Measurements from ENCODE around the gene PRKCD.

The PRKCD gene

DNA sequence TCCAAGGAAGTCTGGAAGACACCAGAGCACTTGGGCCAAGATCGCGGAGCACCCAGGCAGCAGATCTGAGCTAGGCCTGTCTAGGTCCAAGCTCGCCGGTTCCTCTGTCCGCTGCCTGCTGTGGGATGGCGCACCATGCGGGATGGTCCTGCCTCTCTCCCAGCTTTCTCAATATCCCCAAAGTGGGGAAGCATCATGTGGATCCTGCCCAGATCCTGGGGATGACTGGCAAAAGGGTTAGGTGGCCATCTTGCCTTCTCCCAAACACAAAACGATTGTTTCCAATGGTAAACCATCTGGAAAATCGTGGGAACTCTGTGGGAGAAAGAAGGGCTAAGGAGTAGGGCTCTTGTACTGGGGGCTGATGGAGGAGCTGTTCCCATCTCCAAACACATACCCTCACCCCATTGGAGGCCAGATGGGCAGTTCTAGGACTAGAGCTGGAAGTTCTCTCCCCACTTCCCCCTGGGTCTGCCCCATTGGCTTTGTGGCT, 8.9 kb downstream of the PRKCD start:
- DNase-seq (ENCODE audit: low read depth, low spot score), result no peak

DNA sequence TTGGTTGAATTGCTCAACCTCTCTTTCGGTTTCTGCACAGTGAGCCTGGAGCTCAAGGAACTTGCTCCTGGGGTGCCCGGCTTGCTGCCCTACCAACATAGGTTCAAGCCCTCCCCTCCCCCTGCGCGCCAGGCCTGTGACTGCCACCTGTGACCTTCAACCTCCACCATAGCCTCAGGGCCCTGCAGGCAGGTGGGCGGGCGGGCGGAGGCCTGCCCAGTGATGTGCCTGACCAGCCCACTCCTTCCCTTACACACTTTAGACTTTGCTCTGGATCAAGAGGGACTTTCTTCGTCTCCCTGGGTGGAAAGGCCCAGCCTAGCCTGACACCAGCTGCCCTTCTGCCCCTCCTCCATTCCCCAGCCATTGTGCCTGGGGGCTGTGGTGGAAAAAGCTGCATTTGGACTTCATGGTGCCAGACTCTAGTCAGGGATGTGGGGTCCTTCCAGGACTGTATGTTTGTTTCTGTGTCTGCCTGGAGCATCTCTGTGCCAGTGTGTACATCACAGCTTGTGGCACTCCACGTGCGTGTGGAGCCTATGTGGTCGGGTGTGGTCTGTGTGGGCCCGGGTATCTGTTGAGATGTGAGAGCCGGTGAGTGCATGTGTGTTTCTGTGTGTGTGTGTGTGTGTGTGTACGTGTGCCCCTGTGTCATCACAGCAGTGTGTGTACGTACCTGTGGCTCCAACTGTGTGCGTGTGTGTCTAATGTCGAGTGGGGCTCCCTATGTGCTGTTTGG, 9.5 kb downstream of the PRKCD start:
- DNase-seq (ENCODE audit: low read depth, low spot score), result no peak

DNA sequence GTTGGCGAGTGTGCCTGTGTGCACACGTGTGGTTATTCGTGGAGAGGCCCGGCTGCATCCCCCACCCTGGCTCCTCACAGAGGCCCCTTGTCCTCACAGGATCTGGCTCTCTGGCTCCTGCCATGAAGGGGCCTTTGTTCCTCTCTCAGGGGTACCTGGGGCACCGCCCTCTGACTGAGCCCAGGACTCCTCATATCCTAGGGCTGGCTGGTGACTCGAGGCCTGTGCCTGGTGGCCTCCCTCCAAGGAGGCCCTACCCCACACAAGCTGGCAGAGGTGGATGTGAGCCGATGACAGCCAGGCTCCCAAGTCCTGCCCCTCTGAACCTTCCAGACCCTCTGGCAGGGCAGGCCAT, 10.0 kb downstream of the PRKCD start:
- DNase-seq (ENCODE audit: low read depth, low spot score), result no peak

DNA sequence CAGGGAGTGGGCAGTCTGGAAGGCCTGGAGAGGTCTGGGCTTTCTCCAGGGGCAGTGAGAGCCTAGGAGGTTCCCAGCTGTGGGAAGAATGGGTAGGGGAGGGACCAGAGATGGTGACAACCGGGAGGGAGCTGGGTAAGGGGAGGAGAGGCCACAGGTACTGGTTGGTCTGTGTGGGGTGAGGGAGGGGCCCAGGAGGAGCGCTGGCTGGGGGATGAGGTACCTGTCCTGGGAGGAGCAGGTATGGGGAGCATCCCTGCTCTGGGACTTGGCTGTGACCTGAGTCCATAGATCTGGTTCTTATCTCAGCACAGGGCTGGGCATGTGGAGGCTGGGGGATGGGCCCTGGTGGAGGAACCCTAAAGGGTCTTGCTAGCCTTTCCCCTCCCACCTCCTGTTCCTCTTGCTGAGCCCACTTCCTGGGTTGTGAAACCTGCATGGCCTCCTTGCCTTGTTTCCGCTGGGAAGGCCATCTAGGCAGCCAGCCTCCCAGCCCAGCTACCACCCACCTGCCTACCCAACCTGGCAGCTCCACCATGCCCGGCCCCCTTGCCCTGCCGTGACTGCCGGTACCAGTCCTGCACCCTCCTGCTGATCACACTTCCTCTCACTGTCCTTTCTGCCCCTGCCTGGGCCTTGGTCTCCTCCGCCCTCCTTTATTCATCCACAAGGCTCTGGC, 11.0 kb downstream of the PRKCD start:
- DNase-seq (ENCODE audit: low read depth, low spot score), result no peak

DNA sequence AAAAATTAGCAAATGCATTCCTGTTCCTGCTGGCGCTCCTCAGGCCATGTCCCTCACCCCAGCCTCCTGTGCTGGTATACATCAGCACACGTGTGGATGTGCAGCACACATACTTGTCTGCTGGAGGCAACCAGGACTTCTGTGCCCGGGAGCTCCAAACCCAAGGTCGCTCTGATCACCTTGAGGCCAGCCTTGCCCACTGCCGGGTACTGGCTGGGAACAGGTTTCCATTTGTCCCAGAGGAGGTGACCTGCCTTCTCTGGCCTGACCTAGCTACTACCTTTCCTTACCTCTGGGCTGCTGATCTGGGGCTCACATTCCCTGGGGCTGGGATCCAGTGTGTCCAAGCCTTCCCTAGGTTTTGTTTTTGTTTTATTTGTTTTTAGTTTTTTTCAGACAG, 12.1 kb downstream of the PRKCD start:
- no peak for DNase-seq (ENCODE audit: low read depth, low spot score)

DNA sequence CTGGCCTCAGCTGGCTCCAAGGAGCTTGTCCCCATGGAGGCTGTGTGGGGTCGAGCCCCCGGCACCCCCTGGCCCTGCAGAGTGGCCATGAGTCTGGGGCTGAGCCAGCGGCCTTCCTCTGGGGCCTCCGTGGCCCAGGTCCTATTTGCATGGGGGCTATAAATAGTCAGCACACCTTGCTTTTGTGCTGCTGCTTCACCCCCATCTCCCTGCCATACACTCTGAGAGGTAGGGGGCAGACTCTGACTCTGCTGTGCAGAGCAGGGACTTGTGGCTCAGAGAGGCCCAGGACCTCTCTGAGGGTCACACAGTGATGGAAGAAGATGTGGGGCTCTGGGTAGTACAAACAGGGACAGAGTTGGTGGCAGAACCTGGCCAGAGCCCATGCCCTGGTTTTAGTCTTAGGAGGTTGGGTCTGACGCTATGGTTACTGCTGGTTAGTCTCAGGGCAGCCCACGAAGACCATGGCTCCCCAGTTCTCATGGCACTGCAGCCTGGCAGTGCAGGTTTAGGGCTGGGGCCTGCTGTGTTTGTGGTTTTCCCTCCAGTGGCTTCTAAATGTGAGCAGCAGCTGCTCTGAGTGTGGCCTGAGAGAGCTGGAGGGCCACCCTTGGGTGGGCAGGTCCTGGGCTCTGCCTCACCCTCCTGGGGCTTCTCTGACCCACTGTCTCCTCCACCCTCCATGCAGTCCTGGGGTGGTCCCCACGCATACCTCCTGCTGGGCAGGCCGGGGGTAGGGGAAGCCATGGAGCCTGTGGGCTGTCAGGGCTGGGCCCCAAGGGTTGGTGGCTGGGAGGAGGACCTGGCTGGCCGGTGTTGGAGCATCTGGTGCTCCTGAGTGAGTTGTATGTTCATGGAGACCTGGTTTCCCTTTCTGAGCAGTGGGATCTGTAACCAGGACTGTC, 13.6 kb downstream of the PRKCD start:
- DNase-seq (ENCODE audit: low read depth, low spot score), result no peak

DNA sequence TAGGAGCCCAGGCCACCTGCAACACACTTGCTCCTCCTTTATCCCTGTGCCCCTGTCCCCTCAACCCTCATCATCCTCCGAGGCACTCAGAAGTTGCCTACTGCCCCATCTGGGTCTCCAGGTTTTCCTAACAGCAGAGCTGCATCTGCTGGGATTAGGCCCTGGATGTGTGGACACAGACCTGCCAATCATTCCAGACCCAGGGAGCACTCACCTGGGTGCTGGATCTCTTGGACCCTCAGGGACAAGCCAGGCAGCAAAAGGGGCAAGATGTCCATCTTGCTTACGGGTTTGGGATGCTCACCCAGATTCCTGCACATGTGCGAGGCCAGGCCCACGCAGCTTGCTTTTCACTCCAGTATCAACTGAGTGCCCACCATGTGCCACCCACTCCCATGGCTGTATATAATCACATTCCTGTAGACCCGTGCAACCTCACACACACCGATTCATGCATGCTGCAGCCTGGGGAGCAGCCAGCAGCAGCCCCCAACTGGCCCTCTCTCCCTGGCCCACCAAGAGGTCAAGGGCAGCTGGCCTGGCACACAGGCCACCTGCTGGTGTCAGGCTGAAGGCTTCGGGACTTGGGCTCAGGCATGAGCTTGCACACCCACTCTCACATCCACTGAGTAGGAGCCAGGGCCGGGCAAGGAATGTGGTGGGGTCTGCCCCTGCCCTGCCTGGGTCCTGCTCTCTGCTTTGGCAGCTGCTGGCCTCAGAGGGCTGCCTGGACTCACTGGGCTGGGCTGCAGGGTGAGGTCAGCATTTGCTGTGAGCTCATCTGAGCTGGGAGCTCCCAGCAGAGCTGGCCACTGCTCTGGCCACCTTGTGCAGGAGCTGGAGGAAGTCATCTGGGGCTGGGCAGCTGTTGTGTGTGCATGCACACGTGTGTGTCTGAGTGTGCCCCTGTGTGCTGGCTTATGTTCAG, 14.9 kb downstream of the PRKCD start:
- no peak for DNase-seq (ENCODE audit: low read depth, low spot score)

DNA sequence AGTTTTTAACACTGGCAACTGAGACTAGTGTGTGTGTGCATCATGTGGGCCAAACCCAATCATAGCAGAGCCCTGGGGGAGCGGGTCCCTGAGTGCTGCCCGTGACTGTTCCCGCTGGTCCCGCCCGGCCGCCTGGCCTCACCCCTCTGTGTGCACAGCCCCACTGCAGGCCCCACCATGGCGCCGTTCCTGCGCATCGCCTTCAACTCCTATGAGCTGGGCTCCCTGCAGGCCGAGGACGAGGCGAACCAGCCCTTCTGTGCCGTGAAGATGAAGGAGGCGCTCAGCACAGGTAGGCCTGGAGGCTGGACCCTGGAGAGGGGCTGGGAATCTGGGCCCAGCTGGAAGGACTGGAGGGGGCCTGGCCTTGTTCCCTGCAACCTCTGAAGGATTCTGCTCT, 17.2 kb downstream of the PRKCD start:
- no peak for DNase-seq (ENCODE audit: low read depth, low spot score)

DNA sequence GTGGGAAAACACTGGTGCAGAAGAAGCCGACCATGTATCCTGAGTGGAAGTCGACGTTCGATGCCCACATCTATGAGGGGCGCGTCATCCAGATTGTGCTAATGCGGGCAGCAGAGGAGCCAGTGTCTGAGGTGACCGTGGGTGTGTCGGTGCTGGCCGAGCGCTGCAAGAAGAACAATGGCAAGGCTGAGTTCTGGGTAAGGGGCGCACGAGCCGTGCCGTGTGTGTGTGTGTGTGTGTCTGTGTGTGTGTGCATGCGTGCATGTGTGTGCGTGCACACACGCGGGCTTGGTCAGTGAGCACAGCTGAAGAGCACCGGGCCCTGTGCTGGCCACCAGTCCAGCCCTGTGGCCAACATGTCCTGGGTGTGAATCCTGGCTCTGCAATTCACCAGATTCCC, 18.6 kb downstream of the PRKCD start:
- no peak for DNase-seq (ENCODE audit: low read depth, low spot score)

DNA sequence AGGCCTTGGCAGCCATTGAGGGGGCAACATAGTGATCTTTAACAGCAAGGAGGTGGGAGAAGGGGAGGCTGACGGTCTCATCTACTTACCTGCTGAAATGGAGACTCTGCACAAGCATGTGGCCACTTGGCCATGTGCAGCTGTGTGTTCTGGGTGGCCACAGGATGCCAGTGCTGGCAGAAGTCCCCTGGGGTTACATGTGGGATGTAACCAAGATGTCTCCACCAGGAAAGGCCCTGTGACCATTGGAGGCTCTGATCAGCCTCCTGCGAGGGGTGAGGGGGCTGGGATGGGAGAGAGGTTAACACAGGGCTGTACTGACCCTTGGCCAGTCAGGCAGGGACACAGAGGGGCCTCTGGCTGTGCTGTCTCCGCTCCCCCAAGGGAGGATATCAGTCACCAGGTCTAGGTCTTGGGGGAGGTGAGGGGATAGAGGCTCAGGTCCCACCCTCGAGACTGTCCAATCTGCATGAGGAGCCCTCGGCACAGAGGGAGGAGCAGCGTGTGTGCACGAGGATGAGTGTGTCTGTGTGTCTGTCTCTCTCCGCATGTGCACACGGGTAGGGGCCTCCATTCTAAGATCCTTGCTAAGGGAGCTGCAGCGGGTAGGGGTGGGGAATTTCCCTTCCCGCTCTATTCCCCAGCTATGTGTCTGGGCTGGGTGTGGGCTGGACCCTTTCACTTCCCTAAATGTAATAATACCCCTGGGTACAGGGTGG, 19.5 kb downstream of the PRKCD start:
- no peak for DNase-seq (ENCODE audit: low read depth, low spot score)

DNA sequence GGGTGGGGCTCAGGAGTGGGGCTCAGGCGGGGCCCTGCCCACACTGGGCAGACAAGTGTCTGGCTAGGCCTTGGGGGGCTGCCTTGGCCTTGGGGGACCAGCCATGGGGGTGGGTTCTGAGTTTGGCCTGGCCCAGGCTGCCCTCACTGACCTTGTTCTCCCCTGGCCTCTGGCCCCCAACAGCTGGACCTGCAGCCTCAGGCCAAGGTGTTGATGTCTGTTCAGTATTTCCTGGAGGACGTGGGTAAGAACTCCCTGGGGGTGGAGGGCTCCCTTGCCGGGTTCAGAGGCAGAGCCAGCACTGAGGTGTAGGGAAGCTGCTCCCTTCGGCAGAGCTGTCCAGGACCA, 20.0 kb downstream of the PRKCD start:
- DNase-seq (ENCODE audit: low read depth, low spot score), result no peak

DNA sequence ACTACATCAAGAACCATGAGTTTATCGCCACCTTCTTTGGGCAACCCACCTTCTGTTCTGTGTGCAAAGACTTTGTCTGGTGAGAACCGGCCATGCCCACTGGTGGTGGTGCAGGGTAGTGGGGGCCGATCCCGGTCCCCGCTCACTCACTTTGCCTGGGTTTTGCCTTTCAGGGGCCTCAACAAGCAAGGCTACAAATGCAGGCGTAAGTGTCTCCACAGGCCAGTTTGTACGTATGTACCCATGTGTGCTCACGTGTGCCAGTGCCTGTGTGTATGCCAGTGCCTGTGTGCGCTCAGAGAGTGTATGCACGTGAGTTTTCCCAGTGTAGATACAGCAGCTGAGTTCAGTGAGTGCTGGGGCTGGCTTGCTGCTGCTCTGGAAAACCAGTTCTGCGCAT, 20.5 kb downstream of the PRKCD start:
- no peak for DNase-seq (ENCODE audit: low read depth, low spot score)

DNA sequence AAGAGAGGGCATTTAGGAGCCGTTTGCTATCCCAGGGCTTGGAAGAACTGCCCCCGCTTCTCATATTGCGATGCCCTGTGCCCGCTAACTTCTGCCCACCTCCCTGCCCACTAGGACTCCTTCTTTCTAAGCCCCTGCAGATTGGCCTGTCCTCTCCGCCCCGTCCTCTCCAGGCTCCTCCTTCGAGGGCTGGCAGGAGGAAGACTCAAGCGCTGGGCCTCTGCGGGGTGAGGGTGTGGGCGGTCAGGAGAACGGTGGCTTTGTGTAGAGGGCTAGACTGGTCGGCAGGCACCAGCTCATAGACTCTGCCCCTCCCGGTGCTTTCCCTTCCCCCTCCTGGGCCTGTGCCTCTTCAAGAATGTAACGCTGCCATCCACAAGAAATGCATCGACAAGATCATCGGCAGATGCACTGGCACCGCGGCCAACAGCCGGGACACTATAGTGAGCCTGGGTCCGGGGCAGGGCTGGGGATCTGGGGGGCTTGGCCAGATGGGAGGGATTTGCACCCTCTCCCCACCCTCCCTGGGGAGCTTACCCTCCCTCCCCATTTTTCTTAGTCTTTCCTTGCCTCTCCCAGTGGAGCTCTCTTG, 21.9 kb downstream of the PRKCD start:
- no peak for DNase-seq (ENCODE audit: low read depth, low spot score)

DNA sequence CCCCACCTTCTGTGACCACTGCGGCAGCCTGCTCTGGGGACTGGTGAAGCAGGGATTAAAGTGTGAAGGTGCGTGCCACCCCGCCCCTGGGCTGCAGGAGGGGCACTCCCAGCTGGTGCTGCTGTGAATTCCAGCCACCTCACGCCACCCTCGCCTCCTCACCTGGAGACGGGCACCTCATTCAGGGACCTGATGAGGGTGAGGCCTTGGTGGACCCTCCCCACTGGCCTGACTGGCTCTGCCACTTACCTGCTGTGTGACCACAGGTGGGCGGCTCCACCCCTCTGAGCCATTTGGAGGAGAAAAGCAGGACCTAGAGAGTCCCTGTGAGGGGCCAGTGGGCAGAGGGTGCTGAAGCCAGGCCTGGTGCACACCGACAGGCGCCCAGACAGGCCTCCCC, 22.5 kb downstream of the PRKCD start:
- no peak for DNase-seq (ENCODE audit: low read depth, low spot score)

DNA sequence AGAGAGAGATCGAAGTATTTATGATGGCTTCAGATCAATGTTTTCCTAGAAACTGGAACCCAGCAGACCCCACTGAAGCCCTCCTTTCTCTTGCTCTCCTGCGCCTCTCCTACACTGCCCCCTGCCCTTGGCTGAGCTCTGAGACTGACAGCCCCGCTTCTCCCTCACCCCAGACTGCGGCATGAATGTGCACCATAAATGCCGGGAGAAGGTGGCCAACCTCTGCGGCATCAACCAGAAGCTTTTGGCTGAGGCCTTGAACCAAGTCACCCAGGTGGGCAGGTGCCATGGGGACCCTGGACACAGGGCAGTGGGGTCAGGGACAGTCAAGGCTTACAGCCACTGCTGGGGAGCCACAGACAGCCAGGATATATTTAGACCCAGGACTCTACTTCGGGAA, 23.7 kb downstream of the PRKCD start:
- DNase-seq (ENCODE audit: low read depth, low spot score), result no peak

DNA sequence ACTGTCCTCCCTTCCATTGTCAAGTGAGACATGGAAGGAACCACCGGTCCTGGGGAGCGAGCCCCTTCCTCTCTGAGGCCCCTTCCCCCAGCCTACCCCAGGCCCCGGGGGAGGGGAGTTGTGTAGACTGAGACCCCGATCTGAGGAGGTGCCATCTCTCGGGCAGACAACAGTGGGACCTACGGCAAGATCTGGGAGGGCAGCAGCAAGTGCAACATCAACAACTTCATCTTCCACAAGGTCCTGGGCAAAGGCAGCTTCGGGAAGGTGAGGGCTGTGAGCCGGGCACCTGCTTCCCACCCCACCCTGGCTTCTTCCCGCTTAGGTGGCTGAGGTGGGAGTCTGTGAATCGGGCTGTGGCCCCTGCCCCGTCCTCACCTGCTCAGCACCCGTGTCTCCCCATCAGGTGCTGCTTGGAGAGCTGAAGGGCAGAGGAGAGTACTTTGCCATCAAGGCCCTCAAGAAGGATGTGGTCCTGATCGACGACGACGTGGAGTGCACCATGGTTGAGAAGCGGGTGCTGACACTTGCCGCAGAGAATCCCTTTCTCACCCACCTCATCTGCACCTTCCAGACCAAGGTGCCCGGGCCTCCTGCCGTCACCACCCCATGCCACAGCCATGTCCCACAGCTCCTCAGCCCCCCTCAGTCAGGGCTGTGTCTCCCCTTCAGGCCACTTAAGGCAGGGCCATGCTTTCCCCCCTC, 24.9 kb downstream of the PRKCD start:
- no peak for DNase-seq (ENCODE audit: low read depth, low spot score)

DNA sequence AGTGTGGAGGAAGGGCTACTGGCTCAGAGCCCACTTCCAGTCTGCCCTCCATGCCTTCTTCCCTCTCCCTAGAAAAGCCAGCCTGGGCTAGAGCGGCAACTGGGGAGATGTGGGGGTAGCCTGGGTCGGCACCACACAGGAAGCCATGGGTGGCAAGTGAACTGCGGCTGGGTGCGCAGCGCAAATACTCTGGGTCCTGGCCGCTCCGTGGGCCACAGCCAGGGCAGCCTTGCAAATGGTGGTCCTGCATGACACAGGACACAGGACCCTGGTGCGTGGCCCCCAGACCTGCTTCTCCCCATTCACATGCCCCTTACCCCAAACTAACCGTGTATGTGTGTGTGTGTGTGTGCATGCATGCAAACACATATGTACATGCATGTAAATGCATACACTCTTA, 25.7 kb downstream of the PRKCD start:
- DNase-seq (ENCODE audit: low read depth, low spot score), result no peak

DNA sequence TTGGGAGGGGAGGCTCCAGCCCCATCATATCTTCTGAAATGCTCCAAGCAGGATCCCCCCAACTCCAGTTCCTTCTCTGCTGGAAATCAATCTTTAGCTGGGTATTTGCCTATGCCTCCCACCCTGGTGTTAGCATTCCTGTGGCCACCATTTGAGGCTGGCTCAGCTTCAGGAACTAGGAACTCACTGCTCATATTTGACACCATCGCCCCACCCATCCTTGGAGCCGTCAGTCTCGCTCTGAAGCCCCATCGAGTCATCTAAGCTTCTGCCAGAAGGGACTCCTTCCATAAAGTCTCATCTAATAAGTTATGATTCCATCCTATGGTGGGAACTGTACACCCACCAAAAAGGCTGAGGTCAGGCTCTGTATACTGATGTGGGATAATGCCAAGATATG, 26.4 kb downstream of the PRKCD start:
- no peak for DNase-seq (ENCODE audit: low read depth, low spot score)

DNA sequence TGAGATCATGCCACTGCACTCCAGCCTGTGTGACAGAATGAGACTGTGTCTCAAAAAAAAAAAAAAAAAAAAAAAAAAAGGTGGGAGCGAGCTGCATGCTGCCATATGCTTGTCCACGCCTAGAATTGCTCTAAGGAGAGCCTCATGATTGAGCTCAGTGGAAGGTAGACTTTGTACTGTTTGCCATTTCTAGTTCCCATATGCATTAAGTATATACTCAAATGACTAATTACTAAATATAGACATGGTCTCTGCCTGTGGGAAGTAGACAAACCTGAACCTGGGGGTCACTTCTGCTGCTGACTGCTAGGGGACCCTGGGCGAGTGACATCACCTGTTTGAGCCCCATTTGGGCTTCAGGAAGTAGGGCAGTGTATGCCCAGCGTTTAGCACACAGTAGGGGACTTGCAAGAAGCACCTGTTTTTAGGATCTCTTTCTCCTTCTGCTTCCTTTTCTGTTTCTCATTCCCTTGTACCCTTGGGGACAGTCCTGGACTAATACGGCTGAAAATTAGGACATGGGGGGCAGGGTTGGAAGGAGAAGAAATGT, 27.2 kb downstream of the PRKCD start:
- no peak for DNase-seq (ENCODE audit: low read depth, low spot score)

DNA sequence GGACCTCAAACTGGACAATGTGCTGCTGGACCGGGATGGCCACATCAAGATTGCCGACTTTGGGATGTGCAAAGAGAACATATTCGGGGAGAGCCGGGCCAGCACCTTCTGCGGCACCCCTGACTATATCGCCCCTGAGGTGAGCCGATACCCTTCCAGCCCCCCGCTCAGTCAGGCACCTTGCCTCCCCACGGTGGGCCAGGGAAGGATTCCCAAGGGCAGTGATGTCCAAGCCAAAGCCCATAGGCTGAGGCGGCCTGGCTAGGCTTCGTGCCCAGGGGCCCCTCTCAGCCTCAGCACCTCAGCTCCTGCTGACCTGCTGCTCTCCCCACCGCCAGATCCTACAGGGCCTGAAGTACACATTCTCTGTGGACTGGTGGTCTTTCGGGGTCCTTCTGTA, 27.7 kb downstream of the PRKCD start:
- no peak for DNase-seq (ENCODE audit: low read depth, low spot score)
